Chondrocyte (in vitro differentiated cells): ENCODE measurements around the gene VGF. TPM values are rescaled to one million over a fixed set of nuclear protein-coding genes. Genes with fewer than 3 reads are reported as not detected.

Source experiments
- DNase-seq: peaks from one replicate; pipeline ENCODE4 v3.0.0; 2021; ENCODE audit warnings: mixed read lengths, low spot score
- H3K27ac Mint-ChIP-seq: one replicate; pipeline ENCODE4 v1.8.0; 2021; ENCODE audit warnings: mild to moderate bottlenecking, moderate library complexity, mixed read lengths; ENCODE audit not compliant: unreplicated experiment
- H3K27me3 Mint-ChIP-seq: 2 replicates; pipeline ENCODE4 v1.8.0; 2021; ENCODE audit warnings: low read depth, mixed read lengths
- H3K36me3 Mint-ChIP-seq: 2 replicates; pipeline ENCODE4 v1.8.0; 2021; ENCODE audit warnings: low read depth, mixed read lengths
- H3K4me1 Mint-ChIP-seq: 2 replicates; pipeline ENCODE4 v1.8.0; 2021; ENCODE audit warnings: low read depth, mild to moderate bottlenecking, mixed read lengths
- H3K4me3 Mint-ChIP-seq: one replicate; pipeline ENCODE4 v1.8.0; 2021; ENCODE audit warnings: mild to moderate bottlenecking, moderate library complexity, mixed read lengths; ENCODE audit not compliant: unreplicated experiment
- H3K9me3 Mint-ChIP-seq: 2 replicates; pipeline ENCODE4 v1.8.0; 2021; ENCODE audit warnings: low read depth, mixed read lengths
- CTCF ChIP-seq: fragments of 200-600 bp; sonication (generic); IDR thresholded peaks from 2 replicates; pipeline ENCODE4 v1.5.0; 2021; ENCODE audit warnings: antibody characterized with exemption, mild to moderate bottlenecking, moderate library complexity
- total RNA-seq: library from RNA; stranded (reverse); gene quantifications from 3 replicates; pipeline ENCODE4 v1.2.1, GENCODE V29; 2021

VGF gene
- total RNA-seq, 1 donor from 2014 or later: 0.22 TPM

- TF ChIP-seq CTCF: no peak
- Mint-ChIP-seq H3K27ac (no peak overlapping the region), H3K36me3 (no peaks in the 10 kb centered on the region), H3K27me3 (peaks cover 6% of the 10 kb centered on the region), H3K4me1 (peaks cover 10% of the 10 kb centered on the region), H3K4me3 (no peak overlapping the region), H3K9me3 (no peaks in the 10 kb centered on the region)
- no peak for DNase-seq
These were observed 20.0 kb upstream of the VGF start for GRCh38 chr7:101185258-101185839.

- Mint-ChIP-seq H3K27me3 (peaks cover 43% of the 10 kb centered on the region), H3K9me3 (no peaks in the 10 kb centered on the region), H3K27ac (peak within 1 kb of the TSS; percentile 63), H3K4me3 (peak within 1 kb of the TSS; percentile 55), H3K4me1 (peaks cover 15% of the 10 kb centered on the region), H3K36me3 (no peaks in the 10 kb centered on the region)
- no peak for DNase-seq
- no peak for TF ChIP-seq CTCF
These were observed 14.9 kb upstream of the VGF start, which contains the start of gene NAT16 for GRCh38 chr7:101180130-101180755. Gene NAT16, minus strand, starts transcription at chr7:101180293. Its CDS starts 5,486 bp downstream, at chr7:101174807.

- TF ChIP-seq CTCF: no peak
- Mint-ChIP-seq H3K27me3 (peaks cover 46% of the 10 kb centered on the region), H3K36me3 (no peaks in the 10 kb centered on the region), H3K4me1 (peaks cover 11% of the 10 kb centered on the region), H3K27ac (no peak overlapping the region), H3K9me3 (no peaks in the 10 kb centered on the region), H3K4me3 (no peak overlapping the region)
- DNase-seq: no peak
These were observed 14.3 kb upstream of the VGF start for GRCh38 chr7:101179713-101180112.

- Mint-ChIP-seq H3K36me3 (no peaks in the 10 kb centered on the region), H3K4me3 (peak overlapping the region; percentile 55), H3K27ac (peak overlapping the region; percentile 63), H3K9me3 (no peaks in the 10 kb centered on the region), H3K27me3 (peaks cover 52% of the 10 kb centered on the region), H3K4me1 (peaks cover 12% of the 10 kb centered on the region)
- no peak for DNase-seq
- no peak for TF ChIP-seq CTCF
These were observed 13.7 kb upstream of the VGF start for GRCh38 chr7:101179117-101179516.

GRCh38 chr7:101177644-101178043 lies 12.3 kb upstream of the VGF start:
- no peak overlapping the region for H3K4me3 Mint-ChIP-seq
- peaks cover 25% of the 10 kb centered on the region for H3K4me1 Mint-ChIP-seq
- H3K36me3 Mint-ChIP-seq: no peaks in the 10 kb centered on the region
- no peak for DNase-seq
- H3K27ac Mint-ChIP-seq: no peak overlapping the region
- no peak for TF ChIP-seq CTCF
- H3K9me3 Mint-ChIP-seq: no peaks in the 10 kb centered on the region
- peaks cover 62% of the 10 kb centered on the region for H3K27me3 Mint-ChIP-seq
